NK-92 treated with Interleukin-12 subunit alpha and Interleukin-12 subunit beta, amount 100 ng/mL, for 24 hours (cell line): ENCODE results near the gene LEUTX.
"Not testable (repeated sequence)": the region's sequence is repeated elsewhere in the genome, so short reads cannot be mapped to it uniquely, and the experiment has no call there.

Experiments used
- DNase-seq: peaks from one replicate; lab custom pipeline; 2025; lab: John Stamatoyannopoulos, UW

LEUTX gene

DNA sequence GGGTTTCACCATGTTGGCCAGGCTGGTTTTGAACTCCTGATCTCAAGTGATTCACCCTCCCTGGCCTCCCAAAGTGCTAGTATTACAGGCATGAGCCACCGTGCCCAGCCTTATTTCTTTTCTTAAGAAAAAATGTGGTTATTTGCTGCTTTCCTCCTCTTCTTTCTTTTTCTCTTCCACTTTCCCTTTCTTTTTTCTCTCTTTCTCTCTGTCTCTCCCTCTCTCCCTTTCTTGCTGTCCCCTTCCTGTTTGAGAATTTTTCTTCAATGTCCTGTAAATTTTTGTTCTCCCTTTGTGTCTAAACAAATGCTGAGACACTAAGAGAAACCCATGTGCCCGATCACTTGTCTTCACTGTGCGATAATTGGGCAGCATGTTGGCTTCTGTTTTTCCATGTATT, 2.2 kb downstream of the LEUTX start:
- DNase-seq = no peak

DNA sequence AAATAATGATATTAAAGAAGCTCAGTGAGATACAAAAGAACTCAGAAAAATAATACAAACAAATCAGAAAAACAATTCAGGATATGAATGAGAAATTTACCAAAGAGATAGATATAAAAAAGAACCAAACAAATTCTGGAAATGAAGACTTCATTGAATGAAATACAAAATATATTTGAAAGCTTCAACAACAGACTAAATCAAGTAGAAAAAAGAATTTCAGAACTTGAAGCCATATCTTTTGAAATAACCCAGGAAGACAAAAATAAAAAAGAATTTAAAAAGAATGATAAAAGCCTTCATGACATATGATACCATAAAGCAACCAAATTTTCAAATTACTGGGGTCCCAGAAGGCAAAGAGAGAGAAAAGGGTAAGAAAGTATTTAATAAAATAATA, 9.6 kb downstream of the LEUTX start:
- no peak for DNase-seq

DNA sequence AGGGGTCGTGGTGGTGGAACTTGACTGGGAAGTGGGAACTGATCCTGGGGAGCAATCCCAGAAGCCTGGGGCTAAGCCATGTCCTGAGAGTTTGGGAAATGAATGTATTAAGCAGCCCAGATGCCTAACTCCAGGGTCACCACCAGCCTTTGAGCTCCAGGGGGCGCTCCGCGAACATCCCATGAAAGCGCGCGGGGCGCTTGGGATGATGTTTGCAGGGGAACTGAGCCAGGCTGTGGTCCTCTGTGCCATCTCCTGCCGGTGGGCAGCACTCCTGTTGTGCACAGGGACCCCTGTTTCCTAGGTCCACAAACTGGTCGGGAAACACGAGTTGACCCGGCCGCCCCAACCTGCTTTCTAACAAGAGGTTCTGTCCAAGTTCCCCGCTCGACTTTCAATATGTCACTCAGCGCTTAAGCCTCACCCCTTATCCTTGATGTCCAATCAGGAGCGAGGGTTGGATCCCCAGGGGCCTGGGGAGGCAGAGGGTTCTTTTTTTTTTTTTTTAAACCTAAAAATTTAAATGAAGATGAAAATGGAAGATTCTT, 14.4 kb downstream of the LEUTX start:
- peak; percentile 58 for DNase-seq

DNA sequence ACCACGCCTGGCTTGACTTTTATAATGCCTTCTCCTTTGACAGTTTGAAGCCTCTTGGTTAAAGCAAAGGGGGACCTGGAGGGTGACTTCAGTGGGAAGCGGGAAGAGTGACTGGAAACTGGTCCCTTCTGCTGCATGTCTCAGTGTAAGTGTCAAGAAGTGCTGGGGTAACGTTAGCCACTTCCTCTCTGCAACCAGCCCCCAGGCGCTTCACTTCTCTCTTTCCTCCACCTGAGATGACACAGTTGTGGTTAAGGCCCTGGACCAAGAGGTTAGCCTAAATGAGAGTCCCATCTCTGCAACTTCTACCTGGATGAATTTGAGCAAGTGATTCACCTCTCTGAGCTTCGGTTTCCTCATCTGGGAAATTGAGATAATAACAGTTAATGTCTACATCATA, 16.3 kb downstream of the LEUTX start:
- DNase-seq = peak; percentile 8

DNA sequence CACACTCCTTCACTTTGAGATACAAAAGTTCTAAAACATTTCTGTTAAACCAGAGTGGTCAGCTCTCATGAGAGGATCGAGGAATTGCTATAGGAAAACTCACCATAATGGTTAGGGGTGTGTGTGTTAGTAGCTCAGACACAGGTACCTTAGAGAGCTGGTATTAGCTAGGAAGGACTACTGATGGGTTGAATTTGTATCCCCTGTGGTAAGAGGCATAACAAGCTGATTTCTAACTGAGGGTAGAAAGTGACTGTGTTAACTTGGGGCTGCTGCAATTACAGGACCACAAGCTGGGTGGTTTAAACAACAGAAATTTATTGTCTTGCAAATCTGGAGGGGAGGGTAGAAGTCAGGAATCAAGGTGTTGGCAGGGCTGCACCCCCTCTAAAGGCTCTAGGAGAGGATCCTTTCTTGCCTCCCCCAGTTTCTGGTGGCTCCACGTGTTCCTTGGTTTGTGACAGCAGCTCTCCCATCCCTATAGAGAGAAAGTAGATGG, 17.4 kb downstream of the LEUTX start:
- no peak for DNase-seq

DNA sequence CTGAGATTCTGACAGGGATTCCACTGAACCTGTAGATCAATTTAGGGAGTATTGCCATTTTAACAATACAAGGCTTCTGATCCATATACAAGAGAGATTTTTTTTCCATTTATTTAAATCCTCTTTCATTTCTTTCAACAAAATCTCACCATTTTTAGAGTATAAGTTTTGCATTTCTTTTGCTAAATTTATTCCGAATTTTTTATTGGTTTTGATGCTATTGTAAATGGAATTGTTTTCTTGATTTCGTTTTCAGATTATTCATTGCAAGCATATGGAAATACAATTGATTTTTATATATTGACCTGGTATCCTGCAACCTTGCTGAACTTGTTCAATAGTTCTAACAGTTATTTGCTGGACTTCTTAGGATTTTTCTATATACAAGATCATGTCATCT, 18.4 kb downstream of the LEUTX start:
- DNase-seq = no peak

DNA sequence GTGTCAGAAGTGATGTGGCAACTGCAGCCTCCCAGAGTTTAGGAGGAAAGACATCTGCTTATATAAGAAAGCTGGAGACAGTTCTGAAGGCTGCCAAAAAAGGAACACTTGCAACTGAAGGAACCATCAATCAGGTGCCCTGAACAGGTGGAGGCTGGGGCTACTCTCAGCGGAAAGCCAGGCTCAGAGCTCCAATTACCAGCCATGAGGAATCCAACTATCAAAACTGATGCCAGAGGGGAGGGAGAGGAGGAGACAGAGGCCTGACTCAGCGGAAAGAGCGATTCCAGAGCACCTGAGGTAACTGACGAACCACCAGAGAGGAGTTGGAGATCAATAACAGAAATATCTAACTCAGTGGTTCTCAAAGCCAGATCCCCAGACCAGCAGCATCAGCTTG, 24.3 kb downstream of the LEUTX start:
- no peak for DNase-seq

DNA sequence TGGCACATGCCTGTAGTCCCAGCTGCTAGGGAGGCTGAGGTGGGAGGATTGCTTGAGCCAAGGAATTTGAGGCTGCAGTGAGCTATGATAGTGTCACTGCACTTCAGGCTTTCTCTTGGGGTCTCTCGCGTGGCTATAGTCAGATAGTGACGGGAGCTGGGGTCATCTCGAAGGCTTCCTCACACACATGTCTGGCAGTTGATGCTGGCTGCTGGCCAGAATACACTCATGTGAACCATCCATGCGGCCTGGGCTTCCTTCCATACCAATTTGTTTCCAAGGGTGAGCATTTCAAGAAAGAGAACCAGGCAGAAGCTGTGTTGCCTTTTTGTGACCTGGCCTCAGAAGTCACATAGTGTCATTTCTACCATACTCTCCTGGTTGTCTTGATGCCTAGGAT, 26.4 kb downstream of the LEUTX start:
- no peak for DNase-seq

DNA sequence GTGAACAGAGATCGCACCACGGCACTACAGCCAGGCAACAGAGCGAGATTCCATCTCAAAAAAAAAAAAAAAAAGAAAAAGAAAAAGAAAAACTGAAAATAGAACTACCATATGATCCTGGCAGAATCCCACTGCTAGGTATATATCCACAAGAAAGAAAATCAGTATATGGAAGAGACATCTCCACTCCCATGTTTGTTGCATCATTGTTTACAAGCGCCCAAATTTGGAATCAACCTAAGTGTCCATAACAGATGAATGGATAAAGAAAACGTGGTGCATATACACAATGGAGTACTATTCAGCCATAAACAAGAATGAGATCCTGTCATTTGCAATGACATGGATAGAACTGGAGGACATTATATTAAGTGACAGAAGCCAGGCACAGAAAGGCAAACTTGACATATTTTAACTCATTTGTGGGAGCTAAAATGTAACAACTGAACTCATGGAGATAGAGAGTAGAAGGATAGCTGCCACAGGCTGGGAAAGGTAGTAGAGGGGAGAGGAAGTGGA, 29.3 kb downstream of the LEUTX start:
- no peak for DNase-seq

DNA sequence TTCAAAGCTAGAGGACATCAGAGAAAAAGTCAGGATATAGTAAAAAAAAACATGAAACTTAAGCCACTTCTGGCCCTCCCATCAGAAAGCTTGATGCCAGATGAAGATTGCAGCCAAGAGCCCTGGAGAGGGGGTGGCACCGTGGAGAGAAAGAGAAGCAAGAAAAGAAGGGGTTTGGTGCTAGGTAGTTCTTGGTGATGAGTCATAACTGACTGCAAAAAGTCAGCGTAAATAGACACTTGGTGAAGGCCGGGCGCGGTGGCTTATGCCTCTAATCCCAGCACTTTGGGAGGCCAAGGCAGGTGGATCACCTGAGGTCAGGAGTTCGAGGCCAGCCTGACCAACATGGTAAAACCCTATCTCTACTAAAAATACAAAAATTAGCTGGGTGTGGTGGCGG, 30.0 kb downstream of the LEUTX start:
- DNase-seq = not testable (repeated sequence)

DNA sequence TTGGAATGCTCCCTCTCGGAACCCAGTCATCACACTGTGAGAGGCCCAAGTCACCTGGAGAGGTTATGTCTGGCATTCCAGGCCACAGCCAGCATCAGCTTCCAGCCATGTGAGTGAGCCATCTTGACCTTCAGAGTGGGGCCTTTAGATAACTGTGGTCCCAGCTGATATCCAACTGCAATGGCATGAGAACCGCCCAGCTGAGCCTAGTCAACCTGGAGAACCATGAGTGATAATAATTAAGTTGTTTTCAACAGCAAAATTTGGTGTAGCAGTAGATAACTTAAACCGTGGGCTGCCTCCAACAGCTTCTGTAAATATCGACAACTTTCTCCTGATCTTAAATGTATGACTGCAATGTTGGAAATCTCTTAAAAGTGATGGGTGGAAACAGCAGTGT, 30.7 kb downstream of the LEUTX start:
- DNase-seq = no peak

DNA sequence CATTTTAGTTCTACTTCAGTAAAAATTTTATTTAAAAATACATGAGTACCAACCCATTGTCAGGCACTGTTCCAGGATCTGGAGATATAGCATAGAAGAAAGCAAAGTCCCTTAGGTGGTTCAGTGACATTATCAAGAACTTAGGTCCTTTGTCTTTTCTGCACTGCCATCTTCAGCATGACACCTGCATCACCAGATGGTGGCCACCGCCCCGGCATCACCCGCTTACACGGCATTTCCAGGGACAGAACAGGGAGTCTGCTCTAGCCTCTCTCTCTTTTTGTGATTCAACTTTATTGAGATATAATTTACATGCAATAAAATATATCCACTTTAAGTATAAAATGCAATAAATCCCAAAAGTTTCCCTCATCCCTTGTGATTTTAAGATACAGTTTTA, 31.8 kb downstream of the LEUTX start:
- DNase-seq = no peak

DNA sequence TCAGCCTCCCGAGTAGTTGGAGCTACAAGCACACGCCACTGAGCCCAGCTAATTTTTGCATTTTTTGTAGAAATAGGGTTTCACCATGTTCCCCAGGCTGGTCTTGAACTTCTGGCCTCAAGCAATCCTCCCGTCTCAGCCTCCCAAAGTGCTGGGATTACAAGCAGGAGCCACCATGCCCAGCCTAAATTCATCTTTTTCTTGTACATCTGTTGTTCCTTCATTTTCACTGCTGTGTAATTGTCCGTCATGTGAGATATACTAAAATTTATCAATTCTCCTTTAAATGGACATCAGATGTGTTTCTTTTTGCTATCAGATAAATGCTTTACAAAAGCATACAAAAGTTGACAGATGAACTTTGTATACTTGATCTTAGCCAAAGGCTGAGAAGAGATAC, 32.4 kb downstream of the LEUTX start:
- no peak for DNase-seq

DNA sequence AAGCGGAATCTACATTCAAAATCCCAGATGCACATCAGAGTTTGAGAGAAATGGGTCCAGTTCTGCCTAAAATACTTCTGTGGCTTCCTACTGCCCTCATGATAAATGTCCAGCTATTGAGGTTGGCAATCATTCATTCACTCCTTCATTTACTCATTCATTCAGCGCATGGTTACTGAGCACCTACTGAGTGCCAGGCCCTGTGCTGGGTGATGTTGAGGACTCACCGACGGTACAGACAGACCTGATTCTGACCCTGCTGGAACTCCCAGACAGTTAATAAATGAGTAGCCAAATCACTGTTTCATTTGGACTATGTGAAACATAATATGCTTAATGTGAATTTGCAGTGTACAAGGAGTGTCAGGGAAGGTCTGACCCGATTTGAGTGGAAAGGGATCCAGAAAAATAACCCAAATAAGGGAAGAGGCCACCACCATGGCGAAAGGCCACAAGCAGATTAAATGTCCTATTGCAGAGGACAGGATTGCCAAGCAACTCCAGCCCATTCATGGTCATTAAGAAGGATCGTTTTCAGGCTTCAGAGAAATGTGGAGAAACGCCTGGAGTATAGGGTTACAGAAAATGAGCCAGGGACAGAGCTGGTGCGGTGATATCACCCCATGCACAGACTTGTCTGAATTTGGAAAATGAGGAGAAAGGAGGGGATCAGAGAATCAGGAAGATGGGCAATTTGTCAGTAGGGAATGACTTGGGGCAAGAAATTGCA, 34.8 kb downstream of the LEUTX start:
- DNase-seq = no peak

DNA sequence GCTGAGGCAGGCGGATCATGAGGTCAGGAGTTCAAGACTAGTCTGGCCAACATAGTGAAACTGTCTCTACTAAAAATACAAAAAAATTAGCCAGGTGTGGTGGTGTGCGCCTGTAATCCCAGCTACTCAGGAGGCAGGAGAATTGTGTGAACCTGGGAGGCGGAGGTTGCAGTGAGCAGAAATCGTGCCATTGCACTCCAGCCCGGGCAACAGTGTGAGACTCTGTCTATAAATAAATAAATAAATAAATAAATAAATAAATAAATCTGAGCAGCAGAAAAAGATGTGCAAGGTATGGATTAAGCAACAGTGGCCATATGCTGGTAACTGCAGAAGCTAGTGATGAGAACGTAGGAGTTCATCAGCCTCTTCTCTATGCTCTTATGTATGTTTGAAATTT, 35.5 kb downstream of the LEUTX start:
- DNase-seq = not testable (repeated sequence)

DNA sequence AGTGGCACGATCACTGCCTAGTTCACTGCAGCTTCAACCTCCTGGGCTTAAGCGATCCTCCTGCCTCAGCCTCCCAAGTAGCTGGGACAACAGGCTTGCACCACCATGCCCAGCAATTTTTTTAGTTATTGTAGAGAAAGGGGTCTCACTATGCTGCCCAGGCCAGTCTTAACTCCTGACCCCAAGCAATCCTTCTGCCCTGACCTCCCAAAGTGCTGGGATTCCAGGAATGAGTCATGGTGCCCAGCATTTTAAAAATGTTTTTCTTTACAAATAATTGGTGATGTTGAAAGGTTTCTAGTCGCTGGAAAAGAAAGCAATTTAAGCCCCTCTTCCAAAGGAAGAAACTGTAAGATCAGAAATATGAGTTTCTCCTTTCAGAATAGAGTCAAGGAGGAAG, 35.9 kb downstream of the LEUTX start:
- DNase-seq = no peak

DNA sequence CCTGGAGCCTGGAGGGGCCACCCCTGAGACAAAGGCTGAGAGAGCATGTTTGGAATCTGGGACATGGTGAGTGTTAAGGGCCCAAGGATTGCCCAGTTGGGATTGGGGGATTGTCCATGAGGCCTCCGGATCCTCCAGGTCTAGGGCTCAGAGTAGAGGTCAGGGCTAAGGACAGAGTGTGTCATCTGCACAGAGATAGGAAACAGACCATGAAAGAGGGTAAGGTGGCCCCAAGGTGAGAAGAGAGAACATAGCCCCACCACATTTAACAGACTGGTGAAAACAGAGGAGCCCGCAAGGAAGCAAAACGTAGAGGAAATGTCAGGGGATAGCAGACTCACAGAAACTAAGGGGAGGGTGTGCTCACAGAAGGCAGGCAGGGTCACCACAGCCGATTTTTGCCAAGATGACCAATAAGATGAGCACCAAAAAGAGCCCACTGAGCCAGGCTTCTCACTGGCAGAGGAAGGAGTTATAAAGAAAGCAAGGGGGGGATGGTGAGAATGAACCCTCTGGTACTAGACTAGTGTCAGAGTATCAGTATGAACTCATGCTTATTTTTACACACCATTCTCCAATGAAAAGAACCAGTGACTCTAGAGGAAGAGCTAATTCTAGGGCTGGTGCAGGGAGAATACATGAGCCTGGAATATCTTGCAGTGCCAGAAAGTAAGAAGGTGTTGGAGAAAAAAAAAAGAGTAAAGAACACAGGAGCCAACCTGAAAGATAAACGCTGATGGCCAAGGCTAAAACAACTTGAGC, 37.8 kb downstream of the LEUTX start:
- no peak for DNase-seq

DNA sequence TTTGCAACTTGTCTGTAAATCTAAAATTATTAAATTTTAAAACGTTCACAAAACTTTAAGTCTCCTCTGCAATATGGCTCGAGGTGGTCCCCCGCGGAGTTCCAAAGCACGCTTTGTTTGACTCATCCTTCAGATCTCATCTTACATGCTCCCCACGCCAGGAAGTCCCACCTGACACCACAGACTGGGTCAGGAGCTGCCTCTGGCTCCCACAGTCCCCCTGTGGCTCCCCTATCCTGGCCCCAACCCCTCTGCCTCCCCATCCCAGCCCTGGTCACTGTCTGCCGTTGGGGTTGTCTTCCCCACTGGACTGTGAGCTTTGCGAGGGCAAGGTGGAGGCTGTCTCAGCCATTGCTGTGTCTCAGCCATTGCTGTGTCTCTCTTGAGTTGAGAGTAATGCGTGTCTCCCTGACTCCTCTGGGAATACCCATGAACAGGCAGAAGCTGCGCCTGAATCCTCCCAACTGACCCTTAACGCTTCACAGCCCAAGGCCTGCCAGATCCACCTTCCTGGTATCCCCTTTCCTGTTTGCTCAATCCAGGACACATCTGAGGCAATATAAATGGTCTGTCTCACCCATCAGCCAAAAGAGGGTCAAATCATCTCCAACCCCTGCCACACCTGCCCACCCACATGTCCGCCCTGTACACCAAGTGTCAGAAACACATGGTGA, 39.4 kb downstream of the LEUTX start:
- DNase-seq = no peak

DNA sequence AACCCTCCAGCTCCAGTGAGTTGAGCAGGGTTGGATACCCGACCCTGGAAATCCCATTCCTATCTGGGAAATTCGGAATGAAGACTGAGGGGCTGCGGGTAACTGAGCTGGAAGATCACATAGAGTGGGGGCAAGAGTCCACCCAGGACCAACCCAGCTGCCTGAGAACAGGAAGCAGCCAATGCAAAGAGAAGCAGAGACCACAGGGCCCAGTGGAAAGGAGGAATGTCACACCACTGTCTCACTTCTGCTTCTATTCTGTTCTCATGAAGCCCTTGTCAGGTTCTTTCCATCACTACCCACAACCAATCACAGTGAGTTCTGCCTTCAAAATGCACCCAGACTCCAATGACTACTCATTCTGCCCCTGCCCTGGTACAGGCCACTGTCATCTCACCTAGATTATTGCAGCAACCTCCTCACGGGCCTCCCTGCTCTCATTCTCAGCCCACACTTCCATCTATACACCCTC, 40.0 kb downstream of the LEUTX start:
- DNase-seq = no peak

DNA sequence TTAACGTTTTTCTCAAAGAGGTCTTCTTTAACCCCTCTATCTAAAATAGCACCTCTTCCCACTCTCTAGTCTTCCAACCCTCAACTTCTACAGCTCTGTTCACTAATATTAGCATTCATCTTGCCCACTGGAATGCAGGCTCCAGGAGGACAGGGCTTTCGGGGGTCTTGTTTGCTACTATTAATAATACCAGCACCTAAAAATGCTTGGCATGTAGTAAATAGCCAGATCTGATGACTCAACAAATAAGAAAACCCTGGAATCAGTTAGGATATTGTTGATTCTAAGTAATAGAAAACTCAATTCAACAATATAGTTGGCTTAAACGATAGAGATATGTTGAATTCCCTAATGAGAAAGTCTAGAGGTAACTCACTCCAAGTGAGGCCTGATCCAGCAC, 41.1 kb downstream of the LEUTX start:
- DNase-seq = no peak

DNA sequence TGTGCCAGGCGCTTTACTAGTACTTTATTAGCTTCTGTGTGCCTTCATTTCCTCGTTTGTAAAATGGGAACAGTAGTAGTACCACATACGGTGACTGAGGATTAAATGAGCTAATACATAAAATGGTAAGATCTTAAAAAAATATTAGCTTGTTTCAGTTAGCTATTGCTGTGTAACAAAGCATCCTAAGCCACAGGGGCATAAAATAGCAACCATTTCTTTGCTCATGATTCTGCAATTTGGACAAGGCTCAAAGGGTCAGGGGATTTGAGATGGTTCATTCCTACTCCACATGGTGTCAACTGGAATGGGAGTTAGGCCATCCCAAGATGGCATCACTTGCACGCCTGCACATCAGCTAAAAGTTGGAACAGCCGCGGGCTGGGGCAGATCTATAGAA, 42.0 kb downstream of the LEUTX start:
- DNase-seq = no peak

DNA sequence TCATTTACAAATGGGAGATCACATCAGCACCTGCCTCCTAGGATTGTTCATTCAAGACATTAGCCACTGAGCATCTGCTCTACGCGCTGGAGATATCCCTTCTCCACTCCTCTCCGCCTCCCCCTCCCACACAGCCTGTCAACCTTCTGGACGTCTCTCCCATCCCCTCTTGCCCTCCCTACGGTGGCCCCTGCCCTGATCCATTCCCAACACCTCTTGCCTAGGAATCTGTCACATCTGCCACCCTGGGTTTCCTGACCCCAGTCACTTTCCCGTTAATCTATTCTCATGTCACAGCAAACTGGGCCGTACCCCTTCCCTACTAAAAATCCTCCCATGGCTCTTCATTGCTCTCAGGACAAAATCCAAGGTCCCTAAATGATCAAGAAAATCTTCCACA, 45.0 kb downstream of the LEUTX start:
- no peak for DNase-seq
